Coronary artery (tissue), 2 donors: ENCODE measurements around the gene CNKSR2.

Experiments used
- DNase-seq: peaks from one replicate; pipeline ENCODE4 v3.0.0-alpha.2; 2017; ENCODE audit warnings: low spot score
- H3K27ac ChIP-seq, 2 donors: fragments of 200-600 bp; sonication (generic); one replicate each; pipeline ENCODE4 v1.5.1; 2016 to 2019
- H3K4me3 ChIP-seq: fragments of 200-600 bp; sonication (generic); 2 replicates; pipeline ENCODE4 v1.5.1; 2016; ENCODE audit warnings: mild to moderate bottlenecking, moderate library complexity
- TF ChIP-seq, protein P1 (sequence below): fragments of 200-600 bp; sonication (generic); IDR thresholded peaks from one replicate; pipeline ENCODE4 v1.5.1; 2019; ENCODE audit warnings: antibody characterized with exemption

CNKSR2 gene

DNA sequence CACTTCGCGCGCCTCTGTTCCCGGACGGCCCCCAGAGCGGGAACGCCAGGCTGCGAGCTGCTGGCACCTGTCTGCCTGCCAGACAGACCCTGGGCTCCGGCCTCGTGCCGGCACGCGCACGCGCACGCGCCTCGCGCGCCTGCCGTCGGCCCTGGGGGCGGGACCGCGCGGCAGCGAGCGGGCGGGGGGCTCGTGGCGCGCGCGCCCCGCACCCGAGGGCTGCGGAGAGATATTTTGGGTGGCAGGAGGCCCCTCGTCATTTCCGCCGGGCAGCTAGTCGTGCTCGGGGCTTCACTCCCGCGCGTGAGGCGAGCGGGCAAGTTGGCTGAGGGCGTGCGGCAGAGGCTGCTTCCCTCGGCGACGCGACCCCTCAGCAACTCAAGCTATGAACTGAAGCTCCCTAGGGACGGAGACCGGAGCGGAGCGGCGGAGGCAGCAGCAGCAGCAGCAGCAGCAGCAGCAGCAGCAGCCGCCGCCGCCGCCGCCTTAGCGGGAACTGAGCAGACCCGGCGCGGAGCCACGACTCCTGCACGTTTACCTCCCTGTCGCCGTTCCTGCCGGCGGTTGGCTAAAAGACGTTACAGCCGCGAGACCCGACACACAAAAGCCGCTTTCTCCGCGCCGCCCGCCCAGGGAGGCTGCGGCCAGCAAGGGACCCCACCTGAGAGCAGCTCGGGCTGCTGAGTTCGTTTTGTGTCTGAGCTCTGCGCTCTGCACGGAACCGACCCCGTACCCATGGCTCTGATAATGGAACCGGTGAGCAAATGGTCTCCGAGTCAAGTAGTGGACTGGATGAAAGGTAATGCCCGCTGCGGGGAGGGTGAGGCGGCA is at the start of gene CNKSR2:
Gene CNKSR2 (plus strand): TSS at position 256 of the 831 bp plus-strand sequence. CDS start 480 bp downstream, at position 736.
- Histone ChIP-seq H3K27ac (peak within 1 kb of the TSS; percentile 54 to 55), H3K4me3 (peak within 1 kb of the TSS; percentile 74)
- DNase-seq = no peak
- TF ChIP-seq, protein P1, sequence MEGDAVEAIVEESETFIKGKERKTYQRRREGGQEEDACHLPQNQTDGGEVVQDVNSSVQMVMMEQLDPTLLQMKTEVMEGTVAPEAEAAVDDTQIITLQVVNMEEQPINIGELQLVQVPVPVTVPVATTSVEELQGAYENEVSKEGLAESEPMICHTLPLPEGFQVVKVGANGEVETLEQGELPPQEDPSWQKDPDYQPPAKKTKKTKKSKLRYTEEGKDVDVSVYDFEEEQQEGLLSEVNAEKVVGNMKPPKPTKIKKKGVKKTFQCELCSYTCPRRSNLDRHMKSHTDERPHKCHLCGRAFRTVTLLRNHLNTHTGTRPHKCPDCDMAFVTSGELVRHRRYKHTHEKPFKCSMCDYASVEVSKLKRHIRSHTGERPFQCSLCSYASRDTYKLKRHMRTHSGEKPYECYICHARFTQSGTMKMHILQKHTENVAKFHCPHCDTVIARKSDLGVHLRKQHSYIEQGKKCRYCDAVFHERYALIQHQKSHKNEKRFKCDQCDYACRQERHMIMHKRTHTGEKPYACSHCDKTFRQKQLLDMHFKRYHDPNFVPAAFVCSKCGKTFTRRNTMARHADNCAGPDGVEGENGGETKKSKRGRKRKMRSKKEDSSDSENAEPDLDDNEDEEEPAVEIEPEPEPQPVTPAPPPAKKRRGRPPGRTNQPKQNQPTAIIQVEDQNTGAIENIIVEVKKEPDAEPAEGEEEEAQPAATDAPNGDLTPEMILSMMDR = no peak

DNA sequence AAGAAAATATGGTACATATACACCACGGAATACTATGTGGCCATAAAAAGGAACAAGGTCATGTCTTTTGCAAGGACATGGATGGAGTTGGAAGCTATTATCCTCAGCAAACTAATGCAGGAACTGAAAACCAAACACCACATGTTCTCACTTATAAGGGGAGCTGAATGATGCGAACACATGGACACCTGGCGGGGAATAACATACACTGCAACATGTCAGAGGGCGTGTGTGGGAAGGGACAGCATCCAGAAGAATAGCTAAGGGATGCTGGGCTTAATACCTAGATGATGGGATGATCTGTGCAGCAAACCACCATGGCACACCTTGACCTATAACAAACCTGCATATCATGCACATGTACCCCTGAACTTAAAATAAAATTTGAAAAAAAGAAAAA is 19.5 kb upstream of the CNKSR2 start:
- DNase-seq = no peak
- no peak overlapping the region for H3K4me3 ChIP-seq
- H3K27ac ChIP-seq = no peak overlapping the region
- TF ChIP-seq, protein P1 = no peak

DNA sequence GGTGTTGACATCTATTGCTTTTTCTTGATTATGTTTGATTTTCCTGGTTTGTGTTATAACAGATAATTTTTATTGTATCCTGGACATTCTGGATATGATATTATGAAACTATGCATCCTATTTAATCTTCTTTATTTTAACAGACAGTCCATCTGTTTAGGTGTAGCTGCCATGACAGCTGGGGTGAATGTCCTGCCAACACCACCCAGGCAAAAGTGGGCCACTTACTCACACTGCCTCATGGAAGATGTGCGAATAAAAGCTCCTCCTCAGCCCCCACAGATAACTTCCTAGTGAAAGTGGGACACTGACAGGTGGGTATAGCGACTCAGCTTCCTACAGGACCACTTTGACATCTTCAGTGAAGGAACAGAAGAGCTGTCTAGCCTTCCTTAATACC is 18.4 kb upstream of the CNKSR2 start:
- Histone ChIP-seq H3K27ac (no peak overlapping the region), H3K4me3 (no peak overlapping the region)
- no peak for DNase-seq
- TF ChIP-seq, protein P1 = no peak

DNA sequence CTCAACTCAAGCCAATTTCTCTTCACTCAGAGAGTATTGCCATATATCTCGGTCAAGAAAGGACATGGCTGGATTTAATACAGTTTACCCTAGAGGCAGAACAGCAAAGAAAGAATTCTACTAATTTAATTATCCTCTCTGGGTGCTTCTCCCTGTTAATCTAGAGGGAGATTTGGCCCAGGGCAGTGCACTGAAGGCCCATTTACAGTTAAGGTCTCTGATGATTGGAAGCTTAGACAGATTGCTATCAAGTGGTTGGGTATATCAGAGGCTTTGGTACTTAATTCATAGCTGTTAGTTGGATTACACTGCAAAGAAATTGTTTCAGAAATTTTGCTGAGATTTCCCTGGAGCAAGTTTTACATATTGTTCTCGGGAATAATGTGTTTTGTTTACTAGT is 4.6 kb upstream of the CNKSR2 start:
- no peak for DNase-seq
- Histone ChIP-seq H3K27ac (no peak overlapping the region), H3K4me3 (no peak overlapping the region)
- TF ChIP-seq, protein P1 = no peak

DNA sequence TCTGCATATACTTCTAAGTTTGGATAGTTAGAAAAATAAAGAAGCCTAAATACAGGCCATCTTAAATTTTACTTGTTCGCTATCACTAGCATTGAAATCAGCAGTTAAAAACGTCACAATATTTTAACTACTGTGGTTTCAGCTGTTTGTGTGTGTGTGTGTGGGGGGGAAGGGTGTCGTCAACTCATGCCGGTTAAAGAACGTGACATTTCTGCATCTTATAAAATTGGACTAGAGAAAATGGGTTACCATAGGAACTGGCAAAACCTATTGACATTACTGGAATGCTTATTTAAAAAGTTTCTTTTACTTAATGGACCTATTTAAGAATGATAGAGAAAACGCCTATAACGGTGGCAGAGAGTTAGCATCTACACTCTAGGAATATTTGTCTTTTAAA is 1.2 kb upstream of the CNKSR2 start:
- no peak for DNase-seq
- no peak overlapping the region for H3K4me3 ChIP-seq
- TF ChIP-seq, protein P1 = no peak
- no peak overlapping the region for H3K27ac ChIP-seq

DNA sequence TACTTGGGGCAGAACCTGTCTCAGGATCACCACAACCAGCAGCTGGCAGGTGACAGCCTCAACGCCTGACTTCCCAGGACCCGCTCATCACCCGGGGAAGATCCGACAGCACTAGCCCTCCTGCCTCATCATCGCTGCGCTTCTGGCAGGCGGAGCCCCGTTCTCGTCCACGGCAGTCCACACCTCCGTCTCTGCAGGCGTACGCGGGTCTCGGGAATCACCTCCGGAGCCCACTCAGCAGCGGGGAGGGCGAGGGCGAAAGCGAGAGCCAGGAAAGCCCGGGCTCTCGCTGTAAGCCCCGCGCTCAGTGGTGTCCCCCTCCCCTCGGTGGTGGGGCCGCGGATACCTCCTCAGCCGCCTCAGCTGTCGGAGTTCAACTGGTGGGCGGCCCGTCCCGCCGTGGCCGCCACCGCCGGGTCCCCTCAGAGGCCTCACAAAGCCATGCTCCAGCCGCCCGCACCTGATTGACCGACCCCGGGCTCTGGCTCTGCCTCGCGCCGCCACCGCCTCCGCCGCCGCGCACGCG is 518 bp upstream of the CNKSR2 start:
- Histone ChIP-seq H3K27ac (peak overlapping the region; percentile 54 to 55), H3K4me3 (peak overlapping the region; percentile 74)
- no peak for DNase-seq
- TF ChIP-seq, protein P1 = no peak
